Measurements from ENCODE around the gene HDGFL3.

GRCh38 chr15:83185561-83185960 is 22.1 kb downstream of the HDGFL3 start:
- TF ChIP-seq CTCF (IDR thresholded peaks at IDR 0.05) (no peak), POLR2AphosphoS5 (IDR thresholded peaks at IDR 0.05; ENCODE audit: low read depth, low read length) (no peak), TCF7L2 (IDR thresholded peaks at IDR 0.05; ENCODE audit: low read depth, low read length) (no peak)

Data from Panc1 (cell line).